Panc1 (cell line): ENCODE results near the gene SIVA1. TPM values are rescaled to one million over a fixed set of nuclear protein-coding genes. Genes with fewer than 3 reads are reported as not detected.

Experiments
- ATAC-seq: fragments of 200-7000 bp; cut with Tn5 transposase; 2 replicates; pipeline ENCODE4 v1.9.1; 2020; ENCODE audit warnings: mild to moderate bottlenecking, moderate library complexity
- BruUV-seq: library from RNA; stranded (reverse); fragments of 400-500 nt; replicated peaks from 2 replicates; lab custom pipeline; 2021; lab: Mats Ljungman, UMichigan
- CTCF ChIA-PET: fragments of 300-600 bp; sonication (Branson Sonifier 250); formaldehyde crosslinking; loops from one replicate; lab custom pipeline; 2022; ENCODE audit warnings: antibody characterized with exemption; lab: Charles Lee
- POLR2A ChIA-PET: fragments of 300-600 bp; sonication (Branson Sonifier 250); formaldehyde crosslinking; loops from one replicate; lab custom pipeline; 2022; ENCODE audit warnings: antibody characterized with exemption; lab: Charles Lee
- DNase-seq: peaks from one replicate; pipeline ENCODE4 v3.0.0-alpha.2; 2010; ENCODE audit warnings: low read depth, low spot score
- H3K27ac ChIP-seq: 2 replicates; pipeline ENCODE4 v1.5.1; 2011; ENCODE audit warnings: mild to moderate bottlenecking, low read length, inconsistent platforms
- H3K27me3 ChIP-seq: fragments of 200-500 bp; sonication (Bioruptor generic); 2 replicates; pipeline ENCODE4 v1.6.0; 2014; ENCODE audit warnings: low read length, inconsistent platforms; ENCODE audit not compliant: control insufficient read depth, insufficient read depth
- H3K36me3 ChIP-seq: fragments of 200-500 bp; sonication (Bioruptor generic); 2 replicates; pipeline ENCODE4 v1.5.1; 2014; ENCODE audit warnings: inconsistent platforms, mild to moderate bottlenecking, low read length, moderate library complexity; ENCODE audit not compliant: control insufficient read depth, insufficient read depth
- H3K4me1 ChIP-seq: 2 replicates; pipeline ENCODE4 v1.5.1; 2011; ENCODE audit warnings: inconsistent platforms, mild to moderate bottlenecking, low read length, moderate library complexity; ENCODE audit not compliant: control insufficient read depth, insufficient read depth
- H3K4me3 ChIP-seq, 2 experiments: 2 replicates each; pipeline ENCODE4 v1.5.1; 2011 to 2012; ENCODE audit warnings: low read depth in 2 of 2, low read length in 2 of 2, mild to moderate bottlenecking in 2 of 2, inconsistent platforms in 1 of 2, moderate library complexity in 1 of 2
- H3K9me3 ChIP-seq: fragments of 200-500 bp; sonication (Bioruptor generic); 2 replicates; pipeline ENCODE4 v1.5.1; 2014; ENCODE audit warnings: low read depth, mild to moderate bottlenecking, inconsistent platforms, low read length, moderate library complexity; ENCODE audit not compliant: control insufficient read depth, insufficient read depth
- POLR2AphosphoS5 ChIP-seq: IDR thresholded peaks from 2 replicates; pipeline ENCODE4 v1.6.1; 2012; ENCODE audit warnings: mild to moderate bottlenecking, low read depth, low read length, moderate library complexity
- SIN3A ChIP-seq: IDR thresholded peaks from 2 replicates; pipeline ENCODE4 v1.6.1; 2012; ENCODE audit warnings: low read depth, mild to moderate bottlenecking, low read length, moderate library complexity, borderline replicate concordance; ENCODE audit not compliant: insufficient read depth
- TCF7L2 ChIP-seq: IDR thresholded peaks from 2 replicates; pipeline ENCODE4 v1.6.1; 2011; ENCODE audit warnings: mild to moderate bottlenecking, low read depth, low read length, inconsistent platforms
- in situ Hi-C: cut with HindIII; loops from 2 replicates; pipeline ENCODE4 v1.10.0; 2016; ENCODE audit warnings: low sequenced_read_pairs, low pct_unique_long_range_greater_than_20kb
- intact Hi-C: fragments of 100-400 bp; cut with micrococcal nuclease; formaldehyde crosslinking; loops from one replicate; pipeline ENCODE4 v1.10.0; 2022; ENCODE audit not compliant: unreplicated experiment
- total RNA-seq: library from RNA; stranded (reverse); gene quantifications from one replicate; pipeline ENCODE4 v1.2.1, GENCODE V29; 2021; ENCODE audit not compliant: unreplicated experiment
- TF ChIP-seq, protein P1 (sequence below): fragments of 450-650 bp; IDR thresholded peaks from 2 replicates; pipeline ENCODE4 v1.5.1; 2017; ENCODE audit warnings: mild to moderate bottlenecking
- TF ChIP-seq, protein P2 (sequence below), 2 experiments: IDR thresholded peaks; 2 replicates each; pipeline ENCODE4 v1.6.1; 2011 to 2012; ENCODE audit warnings: low read depth in 2 of 2, control low read depth in 1 of 2, low read length in 1 of 2, mild to moderate bottlenecking in 1 of 2, moderate library complexity in 1 of 2; ENCODE audit not compliant: insufficient read depth in 1 of 2

Gene SIVA1
- total RNA-seq, 1 experiment from 2014 or later: 100 TPM

DNA sequence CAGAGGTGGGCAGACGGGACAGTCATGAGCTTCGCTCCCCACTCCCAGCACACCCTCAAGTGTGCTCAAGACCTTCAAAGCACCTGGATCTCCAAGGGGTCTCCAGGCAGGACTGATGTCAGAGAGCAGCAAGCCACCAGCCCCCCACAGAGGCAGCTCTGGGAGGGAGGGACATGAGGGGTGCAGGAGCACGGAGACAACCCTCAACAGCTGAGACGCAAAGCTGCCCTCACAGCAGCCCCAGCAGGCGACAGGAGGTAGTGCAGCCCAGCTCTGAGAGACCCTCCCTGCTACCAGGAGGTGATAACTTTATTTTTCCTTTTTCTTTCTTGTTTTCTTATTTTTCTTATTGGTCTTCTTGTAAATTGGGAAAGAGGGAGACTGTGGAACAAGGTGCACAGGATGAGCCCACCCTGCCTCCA lies 17.9 kb downstream of the SIVA1 start:
- DNase-seq: peak; percentile 4
- Histone ChIP-seq H3K9me3 (no peaks in the 10 kb centered on the region), H3K27ac (no peak overlapping the region), H3K4me3 (no peak overlapping the region), H3K27me3 (no peaks in the 10 kb centered on the region), H3K36me3 (no peaks in the 10 kb centered on the region; the same call in 1 of the 2 replicates), H3K4me1 (peaks cover 18% of the 10 kb centered on the region)
- BruUV-seq: no TSS peak
- ATAC-seq: no peak
- ChIA-PET POLR2A (interaction anchor here (0.8 kb wide), 1 partner anchor 118 kb away, joined by 3 read pairs; no protein-coding TSS in a partner anchor), CTCF (interaction anchor here (1.1 kb wide), 1 partner anchor 9 kb away, joined by 3 read pairs; no protein-coding TSS in a partner anchor)
- intact Hi-C loops (no loop called here), in situ Hi-C loops (no loop called here)
- TF ChIP-seq, protein P1, sequence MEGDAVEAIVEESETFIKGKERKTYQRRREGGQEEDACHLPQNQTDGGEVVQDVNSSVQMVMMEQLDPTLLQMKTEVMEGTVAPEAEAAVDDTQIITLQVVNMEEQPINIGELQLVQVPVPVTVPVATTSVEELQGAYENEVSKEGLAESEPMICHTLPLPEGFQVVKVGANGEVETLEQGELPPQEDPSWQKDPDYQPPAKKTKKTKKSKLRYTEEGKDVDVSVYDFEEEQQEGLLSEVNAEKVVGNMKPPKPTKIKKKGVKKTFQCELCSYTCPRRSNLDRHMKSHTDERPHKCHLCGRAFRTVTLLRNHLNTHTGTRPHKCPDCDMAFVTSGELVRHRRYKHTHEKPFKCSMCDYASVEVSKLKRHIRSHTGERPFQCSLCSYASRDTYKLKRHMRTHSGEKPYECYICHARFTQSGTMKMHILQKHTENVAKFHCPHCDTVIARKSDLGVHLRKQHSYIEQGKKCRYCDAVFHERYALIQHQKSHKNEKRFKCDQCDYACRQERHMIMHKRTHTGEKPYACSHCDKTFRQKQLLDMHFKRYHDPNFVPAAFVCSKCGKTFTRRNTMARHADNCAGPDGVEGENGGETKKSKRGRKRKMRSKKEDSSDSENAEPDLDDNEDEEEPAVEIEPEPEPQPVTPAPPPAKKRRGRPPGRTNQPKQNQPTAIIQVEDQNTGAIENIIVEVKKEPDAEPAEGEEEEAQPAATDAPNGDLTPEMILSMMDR: peak; percentile 79
- TF ChIP-seq, protein P2, sequence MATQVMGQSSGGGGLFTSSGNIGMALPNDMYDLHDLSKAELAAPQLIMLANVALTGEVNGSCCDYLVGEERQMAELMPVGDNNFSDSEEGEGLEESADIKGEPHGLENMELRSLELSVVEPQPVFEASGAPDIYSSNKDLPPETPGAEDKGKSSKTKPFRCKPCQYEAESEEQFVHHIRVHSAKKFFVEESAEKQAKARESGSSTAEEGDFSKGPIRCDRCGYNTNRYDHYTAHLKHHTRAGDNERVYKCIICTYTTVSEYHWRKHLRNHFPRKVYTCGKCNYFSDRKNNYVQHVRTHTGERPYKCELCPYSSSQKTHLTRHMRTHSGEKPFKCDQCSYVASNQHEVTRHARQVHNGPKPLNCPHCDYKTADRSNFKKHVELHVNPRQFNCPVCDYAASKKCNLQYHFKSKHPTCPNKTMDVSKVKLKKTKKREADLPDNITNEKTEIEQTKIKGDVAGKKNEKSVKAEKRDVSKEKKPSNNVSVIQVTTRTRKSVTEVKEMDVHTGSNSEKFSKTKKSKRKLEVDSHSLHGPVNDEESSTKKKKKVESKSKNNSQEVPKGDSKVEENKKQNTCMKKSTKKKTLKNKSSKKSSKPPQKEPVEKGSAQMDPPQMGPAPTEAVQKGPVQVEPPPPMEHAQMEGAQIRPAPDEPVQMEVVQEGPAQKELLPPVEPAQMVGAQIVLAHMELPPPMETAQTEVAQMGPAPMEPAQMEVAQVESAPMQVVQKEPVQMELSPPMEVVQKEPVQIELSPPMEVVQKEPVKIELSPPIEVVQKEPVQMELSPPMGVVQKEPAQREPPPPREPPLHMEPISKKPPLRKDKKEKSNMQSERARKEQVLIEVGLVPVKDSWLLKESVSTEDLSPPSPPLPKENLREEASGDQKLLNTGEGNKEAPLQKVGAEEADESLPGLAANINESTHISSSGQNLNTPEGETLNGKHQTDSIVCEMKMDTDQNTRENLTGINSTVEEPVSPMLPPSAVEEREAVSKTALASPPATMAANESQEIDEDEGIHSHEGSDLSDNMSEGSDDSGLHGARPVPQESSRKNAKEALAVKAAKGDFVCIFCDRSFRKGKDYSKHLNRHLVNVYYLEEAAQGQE (IDR thresholded peaks at IDR 0.05; ENCODE audit: insufficient read depth in 1 of 2, low read depth in 2 of 2, low read length in 1 of 2): no peak
- TF ChIP-seq SIN3A: no peak

DNA sequence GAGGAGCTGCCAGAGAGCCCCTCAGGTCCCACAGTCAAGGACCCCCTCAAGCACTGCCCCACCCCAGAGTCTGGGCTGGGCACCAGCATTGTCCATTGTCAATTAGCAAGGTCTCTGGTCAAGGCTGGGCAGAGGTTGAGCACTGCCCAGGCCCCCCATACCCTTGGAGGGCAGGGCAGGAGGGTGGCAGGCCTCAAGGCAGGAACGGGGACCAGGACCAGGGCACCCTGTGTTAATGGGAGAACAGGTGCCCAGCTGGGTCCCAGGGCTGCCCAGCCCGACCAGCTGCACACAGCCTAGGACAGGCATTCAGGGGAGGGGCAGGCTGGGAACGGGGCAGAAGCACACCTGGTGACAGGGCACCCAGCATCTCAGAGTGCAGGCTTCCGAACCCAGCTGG lies 18.4 kb downstream of the SIVA1 start:
- intact Hi-C loops: no loop called here
- Histone ChIP-seq H3K9me3 (no peaks in the 10 kb centered on the region), H3K4me1 (peaks cover 18% of the 10 kb centered on the region), H3K4me3 (no peak overlapping the region), H3K27ac (no peak overlapping the region), H3K36me3 (no peaks in the 10 kb centered on the region; the same call in 1 of the 2 replicates), H3K27me3 (no peaks in the 10 kb centered on the region)
- ATAC-seq: no peak
- POLR2A ChIA-PET: no interaction called here
- in situ Hi-C loops: no loop called here
- TF ChIP-seq, protein P1: no peak
- TF ChIP-seq SIN3A (no peak), POLR2AphosphoS5 (no peak), TCF7L2 (no peak)
- TF ChIP-seq, protein P2 (IDR thresholded peaks at IDR 0.05; ENCODE audit: insufficient read depth in 1 of 2, low read depth in 2 of 2, low read length in 1 of 2): no peak
- CTCF ChIA-PET: interaction anchor here (0.6 kb wide), 1 partner anchor 151 kb away, joined by 5 read pairs; no protein-coding TSS in a partner anchor
- no peak for DNase-seq
- no TSS peak for BruUV-seq
